Measurements from ENCODE around the gene ADGRA3.

- TF ChIP-seq CTCF (IDR thresholded peaks at IDR 0.05) = no peak
- TF ChIP-seq POLR2A (IDR thresholded peaks at IDR 0.05) = no peak
These were observed 19.6 kb downstream of the ADGRA3 start for GRCh38 chr4:22496165-22496813.
